A673 (cell line): Measurements from ENCODE around the gene SETX. TPM values are rescaled to one million over a fixed set of nuclear protein-coding genes. Genes with fewer than 3 reads are reported as not detected.

Experiments
- BruUV-seq: library from RNA; stranded (reverse); fragments of 400-500 nt; replicated peaks from 2 replicates; lab custom pipeline; 2021; lab: Mats Ljungman, UMichigan
- CTCF ChIA-PET: fragments of 300-600 bp; sonication (Branson Sonifier 250); formaldehyde crosslinking; loops from one replicate; lab custom pipeline; 2022; ENCODE audit warnings: antibody characterized with exemption; lab: Charles Lee
- POLR2A ChIA-PET: fragments of 300-600 bp; sonication (Branson Sonifier 250); formaldehyde crosslinking; loops from one replicate; lab custom pipeline; 2022; ENCODE audit warnings: antibody characterized with exemption; ENCODE audit not compliant: low non-redundant PET; lab: Charles Lee
- DNase-seq: peaks from one replicate; pipeline ENCODE4 v3.0.0-alpha.2; 2015; ENCODE audit warnings: low spot score
- H3K27ac ChIP-seq: fragments of 200-600 bp; sonication (generic); 2 replicates; pipeline ENCODE4 v1.5.1; 2016; ENCODE audit warnings: mixed run types, low read depth, mild to moderate bottlenecking, mixed read lengths, antibody characterized with exemption, low read length; ENCODE audit not compliant: poor library complexity, severe bottlenecking
- H3K27me3 ChIP-seq: fragments of 200-600 bp; sonication (generic); replicated peaks from 2 replicates; pipeline ENCODE4 v1.6.1; 2017; ENCODE audit warnings: mixed run types, low read depth, mild to moderate bottlenecking, mixed read lengths, antibody characterized with exemption, low read length; ENCODE audit not compliant: insufficient read depth, poor library complexity
- H3K36me3 ChIP-seq: fragments of 200-600 bp; sonication (generic); 2 replicates; pipeline ENCODE4 v1.6.1; 2016; ENCODE audit warnings: mixed run types, mild to moderate bottlenecking, mixed read lengths, antibody characterized with exemption, low read length; ENCODE audit not compliant: insufficient read depth, poor library complexity, severe bottlenecking
- H3K4me1 ChIP-seq: fragments of 200-600 bp; sonication (generic); 2 replicates; pipeline ENCODE4 v1.6.1; 2017; ENCODE audit warnings: mixed run types, mild to moderate bottlenecking, mixed read lengths, antibody characterized with exemption, low read length; ENCODE audit not compliant: insufficient read depth, poor library complexity, severe bottlenecking
- H3K4me3 ChIP-seq: fragments of 200-600 bp; sonication (generic); 2 replicates; pipeline ENCODE4 v1.5.1; 2016; ENCODE audit warnings: low read depth, mixed run types, mild to moderate bottlenecking, mixed read lengths, low read length; ENCODE audit not compliant: poor library complexity, severe bottlenecking
- H3K9me3 ChIP-seq: fragments of 200-600 bp; sonication (generic); 2 replicates; pipeline ENCODE4 v1.6.1; 2016; ENCODE audit warnings: mixed run types, low read depth, mild to moderate bottlenecking, mixed read lengths, antibody characterized with exemption, low read length; ENCODE audit not compliant: poor library complexity, severe bottlenecking
- EZH2 ChIP-seq: fragments of 200-600 bp; sonication (generic); IDR thresholded peaks from 2 replicates; pipeline ENCODE4 v1.6.1; 2017; ENCODE audit warnings: borderline replicate concordance, low read depth, mild to moderate bottlenecking, mixed read lengths, antibody characterized with exemption, low read length; ENCODE audit not compliant: poor library complexity, severe bottlenecking
- intact Hi-C: fragments of 100-400 bp; cut with micrococcal nuclease; formaldehyde crosslinking; loops from one replicate; pipeline ENCODE4 v1.10.0; 2022; ENCODE audit not compliant: unreplicated experiment
- total RNA-seq: library from RNA; stranded (reverse); gene quantifications from 2 replicates; pipeline ENCODE4 v1.2.3, GENCODE V29; 2021
- TF ChIP-seq, protein P1 (sequence below): fragments of 300-800, 200-600 bp; sonication (generic); conservative IDR thresholded peaks from 2 replicates; pipeline ENCODE4 v1.5.1; 2017; ENCODE audit warnings: low read depth, mild to moderate bottlenecking, antibody characterized with exemption, low read length, moderate library complexity, mixed read lengths

Gene SETX
- total RNA-seq, 1 experiment from 2014 or later = 41.4 TPM

GRCh38 chr9:132346177-132346576 is 8.6 kb downstream of the SETX start:
- no peak overlapping the region for H3K27ac ChIP-seq
- TF ChIP-seq, protein P1, sequence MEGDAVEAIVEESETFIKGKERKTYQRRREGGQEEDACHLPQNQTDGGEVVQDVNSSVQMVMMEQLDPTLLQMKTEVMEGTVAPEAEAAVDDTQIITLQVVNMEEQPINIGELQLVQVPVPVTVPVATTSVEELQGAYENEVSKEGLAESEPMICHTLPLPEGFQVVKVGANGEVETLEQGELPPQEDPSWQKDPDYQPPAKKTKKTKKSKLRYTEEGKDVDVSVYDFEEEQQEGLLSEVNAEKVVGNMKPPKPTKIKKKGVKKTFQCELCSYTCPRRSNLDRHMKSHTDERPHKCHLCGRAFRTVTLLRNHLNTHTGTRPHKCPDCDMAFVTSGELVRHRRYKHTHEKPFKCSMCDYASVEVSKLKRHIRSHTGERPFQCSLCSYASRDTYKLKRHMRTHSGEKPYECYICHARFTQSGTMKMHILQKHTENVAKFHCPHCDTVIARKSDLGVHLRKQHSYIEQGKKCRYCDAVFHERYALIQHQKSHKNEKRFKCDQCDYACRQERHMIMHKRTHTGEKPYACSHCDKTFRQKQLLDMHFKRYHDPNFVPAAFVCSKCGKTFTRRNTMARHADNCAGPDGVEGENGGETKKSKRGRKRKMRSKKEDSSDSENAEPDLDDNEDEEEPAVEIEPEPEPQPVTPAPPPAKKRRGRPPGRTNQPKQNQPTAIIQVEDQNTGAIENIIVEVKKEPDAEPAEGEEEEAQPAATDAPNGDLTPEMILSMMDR = no peak
- TF ChIP-seq EZH2 = no peak
- H3K4me3 ChIP-seq = no peak overlapping the region
- no peaks in the 10 kb centered on the region for H3K27me3 ChIP-seq
- no peak for DNase-seq
- CTCF ChIA-PET = no interaction called here
- intact Hi-C loops = no loop called here
- H3K36me3 ChIP-seq = peaks cover 96% of the 10 kb centered on the region
- H3K4me1 ChIP-seq = peaks cover 4% of the 10 kb centered on the region
- H3K9me3 ChIP-seq = no peaks in the 10 kb centered on the region
- BruUV-seq = no TSS peak
- POLR2A ChIA-PET = no interaction called here

GRCh38 chr9:132341177-132341840 is 13.5 kb downstream of the SETX start:
- H3K4me3 ChIP-seq = no peak overlapping the region
- intact Hi-C loops = loop anchor here (5.0 kb wide), 1 partner anchor 46 kb away; no protein-coding TSS in a partner anchor
- no TSS peak for BruUV-seq
- TF ChIP-seq EZH2 = no peak
- TF ChIP-seq, protein P1 = no peak
- H3K9me3 ChIP-seq = no peaks in the 10 kb centered on the region
- H3K27ac ChIP-seq = no peak overlapping the region
- H3K4me1 ChIP-seq = no peaks in the 10 kb centered on the region
- H3K27me3 ChIP-seq = no peaks in the 10 kb centered on the region
- peaks cover 88% of the 10 kb centered on the region for H3K36me3 ChIP-seq
- DNase-seq = no peak
- CTCF ChIA-PET = no interaction called here
- POLR2A ChIA-PET = no interaction called here

DNA sequence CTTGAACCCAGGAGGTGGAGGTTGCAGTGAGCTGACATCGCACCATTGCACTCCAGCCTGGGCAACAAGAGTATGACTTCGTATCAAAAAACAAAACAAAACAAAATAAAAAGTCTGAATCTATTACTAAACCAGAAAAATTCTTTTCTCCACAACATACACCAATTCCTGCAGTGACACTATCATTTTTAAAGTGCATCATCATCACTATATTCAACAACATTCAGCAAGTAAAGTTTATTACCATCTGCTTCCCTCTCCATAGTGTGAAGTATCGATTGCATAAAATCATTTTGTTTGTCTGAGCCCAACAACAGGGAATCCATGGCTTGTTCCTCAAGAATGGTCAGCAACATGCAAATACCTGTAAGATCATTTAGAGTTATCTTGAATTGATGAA is 20.4 kb downstream of the SETX start:
- TF ChIP-seq EZH2 = no peak
- TF ChIP-seq, protein P1 = no peak
- peaks cover 85% of the 10 kb centered on the region for H3K36me3 ChIP-seq
- H3K27ac ChIP-seq = no peak overlapping the region
- BruUV-seq = no TSS peak
- DNase-seq = no peak
- no peak overlapping the region for H3K4me3 ChIP-seq
- H3K9me3 ChIP-seq = no peaks in the 10 kb centered on the region
- no peaks in the 10 kb centered on the region for H3K4me1 ChIP-seq
- no peaks in the 10 kb centered on the region for H3K27me3 ChIP-seq
- POLR2A ChIA-PET = no interaction called here
- CTCF ChIA-PET = no interaction called here
- intact Hi-C loops = no loop called here
